Measurements from ENCODE around the gene ROR1.
"Not testable (repeated sequence)": the region's sequence is repeated elsewhere in the genome, so short reads cannot be mapped to it uniquely, and the experiment has no call there.

Gene ROR1

DNA sequence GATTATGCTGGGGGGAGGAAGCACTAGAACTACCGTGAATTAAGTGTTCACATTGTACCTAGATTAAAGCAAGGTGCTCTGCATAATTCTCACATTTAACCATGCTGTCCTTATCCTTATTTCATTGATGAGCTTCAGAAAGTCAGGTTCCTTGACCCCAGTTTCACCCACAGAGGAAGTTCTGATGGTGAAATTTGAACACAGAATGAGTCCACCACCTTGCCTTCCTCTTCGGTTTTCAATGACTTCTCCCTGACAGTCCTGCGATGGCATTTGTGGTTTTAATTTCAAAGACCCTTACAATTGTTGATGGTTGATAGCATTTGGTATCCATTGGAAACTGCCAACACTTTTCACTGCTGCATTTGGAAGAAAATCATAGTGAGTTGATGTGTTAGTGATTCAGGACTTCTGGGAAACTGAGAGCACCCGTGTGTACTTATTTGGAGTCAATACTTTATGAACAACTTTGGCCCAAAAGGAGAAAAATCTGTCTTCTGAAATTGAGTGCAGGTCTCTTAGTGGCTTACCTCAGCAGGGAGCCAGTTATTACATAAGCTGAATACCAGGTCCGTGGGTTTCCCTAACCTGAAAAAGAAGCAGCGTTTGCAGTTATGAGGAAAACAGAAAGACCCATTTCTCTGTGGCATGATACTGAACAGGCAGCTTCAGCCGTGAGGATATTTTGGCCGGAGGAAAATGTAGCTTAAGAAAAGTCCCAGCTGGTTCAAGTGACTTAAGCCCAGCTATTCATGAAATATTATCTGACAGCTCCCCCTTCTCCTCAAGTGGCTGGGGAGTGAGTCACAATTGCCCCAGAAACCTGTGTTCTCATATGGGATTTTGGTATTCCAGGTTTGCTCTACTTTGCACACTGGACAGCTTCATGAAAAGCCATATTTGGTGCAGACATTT, 47.5 kb downstream of the ROR1 start:
- in situ Hi-C loops (cut with MboI; ENCODE audit: low sequenced_read_pairs): no loop called here

DNA sequence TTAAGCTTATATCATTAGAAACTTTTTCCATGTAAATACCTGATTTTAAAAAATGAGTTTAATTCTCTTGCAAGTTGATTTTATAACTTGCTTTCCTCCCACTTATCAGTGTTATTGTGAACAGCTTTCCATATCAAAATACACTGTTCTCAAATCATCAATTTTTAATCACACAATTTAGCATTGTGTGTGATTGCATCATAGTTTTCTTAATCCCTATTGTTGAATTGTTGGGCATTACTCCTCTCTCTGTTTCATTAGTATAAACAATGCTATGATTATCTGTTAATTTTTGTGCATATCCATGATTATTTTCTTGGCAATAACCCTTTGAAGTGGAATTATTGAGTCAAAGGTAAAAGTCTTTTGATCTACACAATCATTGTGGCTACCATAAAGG, 48.7 kb downstream of the ROR1 start:
- in situ Hi-C loops (cut with MboI; ENCODE audit: low sequenced_read_pairs): no loop called here

DNA sequence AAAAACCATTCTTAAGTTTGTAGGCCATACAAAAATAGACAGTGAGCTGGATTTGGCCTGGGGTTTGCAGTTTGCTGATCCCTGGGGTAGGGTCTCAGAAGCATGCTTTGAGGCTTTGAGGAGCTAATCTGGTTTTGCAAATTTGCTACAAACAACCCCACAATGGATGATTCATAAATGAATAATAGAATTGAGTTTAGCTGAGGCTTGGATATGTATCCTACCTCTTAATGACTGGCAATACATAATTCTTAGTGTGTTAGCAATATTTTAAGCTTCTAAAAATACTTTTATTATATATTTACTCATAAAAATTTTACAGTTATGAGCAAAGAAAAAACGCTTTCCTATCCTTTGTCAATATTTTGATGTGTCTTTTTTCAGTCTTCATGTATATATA, 50.6 kb downstream of the ROR1 start:
- in situ Hi-C loops (cut with MboI; ENCODE audit: low sequenced_read_pairs): no loop called here

DNA sequence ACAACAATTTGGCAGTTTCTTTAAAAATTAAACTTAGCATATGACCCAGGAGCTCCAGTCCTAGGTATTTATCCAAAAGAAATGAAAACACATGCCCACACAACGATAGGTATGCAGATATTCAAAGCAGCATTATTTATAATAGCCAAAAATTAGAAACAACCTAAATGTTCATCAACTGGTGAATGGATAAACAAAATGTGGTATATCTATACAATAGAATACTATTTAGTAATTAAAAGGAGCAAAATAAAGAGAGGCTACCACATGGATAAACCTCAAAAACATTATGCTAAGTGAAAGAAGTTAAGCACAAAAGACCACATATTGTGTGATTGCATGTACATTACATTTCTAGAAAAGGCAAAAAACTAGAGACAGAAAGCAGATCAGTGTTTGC, 51.3 kb downstream of the ROR1 start:
- in situ Hi-C loops (cut with MboI; ENCODE audit: low sequenced_read_pairs): no loop called here

DNA sequence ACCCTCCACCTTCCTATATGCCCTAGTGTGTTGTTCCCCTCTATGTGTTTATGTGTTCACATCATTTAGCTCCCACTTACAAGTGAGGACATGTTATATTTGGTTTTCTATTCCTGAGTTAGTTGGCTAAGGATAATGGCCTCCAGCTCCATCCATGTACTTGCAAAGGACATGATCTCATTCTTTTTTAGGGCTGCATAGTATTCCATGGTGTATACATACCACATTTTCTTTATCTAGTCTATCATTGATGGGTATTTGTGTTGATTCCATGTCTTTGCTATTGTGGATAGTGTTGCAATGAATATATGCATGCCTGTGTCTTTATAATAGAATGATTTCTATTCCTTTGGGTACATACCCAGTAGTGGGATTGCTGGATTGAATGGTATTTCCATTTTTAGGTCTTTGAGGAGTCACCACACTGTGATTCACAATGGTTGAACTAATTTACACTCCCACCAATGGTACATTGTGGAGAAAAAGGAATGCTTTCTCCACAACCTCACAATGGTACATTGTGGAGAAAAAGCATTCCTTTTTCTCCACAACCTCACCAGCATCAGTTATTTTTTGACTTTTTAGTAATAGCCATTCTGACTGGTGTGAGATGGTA, 52.5 kb downstream of the ROR1 start:
- in situ Hi-C loops (cut with MboI; ENCODE audit: low sequenced_read_pairs): not testable (repeated sequence)

DNA sequence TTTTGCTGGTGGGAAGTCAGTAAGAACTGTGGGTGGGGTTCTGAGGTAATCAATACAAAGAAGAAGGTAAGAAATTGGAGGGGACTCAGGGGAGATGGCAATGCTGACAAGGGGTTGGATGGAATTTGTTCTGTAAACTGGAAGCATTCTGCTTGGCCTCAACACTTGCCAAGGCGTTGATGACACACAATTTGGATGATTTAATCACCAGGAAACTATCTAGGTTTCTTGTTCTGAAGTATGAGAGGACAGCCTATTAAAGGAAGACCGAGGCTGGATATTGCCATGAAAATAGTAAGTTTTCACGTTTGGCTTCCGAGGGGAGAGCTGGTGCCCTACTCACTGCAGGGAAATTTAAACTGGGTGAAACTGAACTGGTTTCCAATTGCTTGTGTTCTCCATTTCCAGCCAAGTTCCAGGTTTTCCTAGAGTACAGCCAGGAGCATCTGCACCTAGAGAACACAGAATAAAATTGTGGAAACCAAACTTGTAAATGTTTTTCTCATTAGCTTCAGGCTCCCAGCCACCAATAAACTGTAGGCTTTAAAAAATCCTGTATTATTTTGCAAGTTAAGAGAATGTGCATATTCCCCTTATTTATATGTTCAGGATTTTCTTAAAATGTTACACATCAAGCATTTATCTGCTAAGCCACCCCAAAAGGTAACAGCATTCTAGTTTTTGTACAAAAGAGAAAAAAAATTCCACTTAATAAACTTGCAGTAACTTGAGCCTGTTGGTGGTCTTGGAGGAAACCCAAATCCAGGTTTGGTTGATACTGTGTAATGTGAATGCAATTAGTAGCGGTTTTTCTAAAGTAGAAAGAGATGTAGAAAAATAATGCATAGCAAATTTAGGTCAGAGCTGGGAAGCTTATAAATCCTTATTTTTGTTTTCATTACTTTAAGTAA, 53.8 kb downstream of the ROR1 start:
- in situ Hi-C loops (cut with MboI; ENCODE audit: low sequenced_read_pairs): no loop called here

DNA sequence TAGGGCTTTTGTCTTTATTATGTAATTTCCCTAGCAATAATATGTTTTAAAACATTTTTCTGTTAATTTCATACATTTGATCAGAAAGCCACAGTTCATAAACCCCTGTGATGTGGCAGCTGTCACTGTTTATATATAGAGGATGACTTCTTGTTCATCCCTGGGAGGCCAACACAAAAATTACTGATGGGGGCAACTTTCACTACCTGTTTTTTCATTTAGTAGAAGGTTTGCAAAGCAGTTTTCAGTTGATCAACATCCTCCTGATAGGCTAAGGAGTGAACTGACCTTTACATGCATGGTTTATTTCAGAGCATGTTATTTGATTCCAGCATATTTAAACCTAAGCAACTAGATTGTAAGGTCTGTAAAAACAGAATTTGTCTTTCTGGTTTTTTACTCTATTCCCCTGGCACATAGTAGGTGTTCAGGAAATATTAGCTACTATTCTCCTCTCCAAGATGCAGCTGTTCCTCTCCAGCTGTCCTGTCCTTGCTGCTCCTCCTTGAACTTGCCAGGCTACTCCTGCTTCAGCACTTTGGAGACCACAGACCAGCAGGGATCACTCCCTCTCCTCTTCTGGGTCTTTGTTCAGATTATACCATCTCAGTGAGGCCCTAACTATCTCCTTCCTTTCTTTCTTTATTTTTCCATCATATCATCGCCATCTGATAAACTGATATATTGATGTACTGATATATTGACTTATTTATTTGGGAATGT, 54.7 kb downstream of the ROR1 start:
- in situ Hi-C loops (cut with MboI; ENCODE audit: low sequenced_read_pairs): no loop called here

DNA sequence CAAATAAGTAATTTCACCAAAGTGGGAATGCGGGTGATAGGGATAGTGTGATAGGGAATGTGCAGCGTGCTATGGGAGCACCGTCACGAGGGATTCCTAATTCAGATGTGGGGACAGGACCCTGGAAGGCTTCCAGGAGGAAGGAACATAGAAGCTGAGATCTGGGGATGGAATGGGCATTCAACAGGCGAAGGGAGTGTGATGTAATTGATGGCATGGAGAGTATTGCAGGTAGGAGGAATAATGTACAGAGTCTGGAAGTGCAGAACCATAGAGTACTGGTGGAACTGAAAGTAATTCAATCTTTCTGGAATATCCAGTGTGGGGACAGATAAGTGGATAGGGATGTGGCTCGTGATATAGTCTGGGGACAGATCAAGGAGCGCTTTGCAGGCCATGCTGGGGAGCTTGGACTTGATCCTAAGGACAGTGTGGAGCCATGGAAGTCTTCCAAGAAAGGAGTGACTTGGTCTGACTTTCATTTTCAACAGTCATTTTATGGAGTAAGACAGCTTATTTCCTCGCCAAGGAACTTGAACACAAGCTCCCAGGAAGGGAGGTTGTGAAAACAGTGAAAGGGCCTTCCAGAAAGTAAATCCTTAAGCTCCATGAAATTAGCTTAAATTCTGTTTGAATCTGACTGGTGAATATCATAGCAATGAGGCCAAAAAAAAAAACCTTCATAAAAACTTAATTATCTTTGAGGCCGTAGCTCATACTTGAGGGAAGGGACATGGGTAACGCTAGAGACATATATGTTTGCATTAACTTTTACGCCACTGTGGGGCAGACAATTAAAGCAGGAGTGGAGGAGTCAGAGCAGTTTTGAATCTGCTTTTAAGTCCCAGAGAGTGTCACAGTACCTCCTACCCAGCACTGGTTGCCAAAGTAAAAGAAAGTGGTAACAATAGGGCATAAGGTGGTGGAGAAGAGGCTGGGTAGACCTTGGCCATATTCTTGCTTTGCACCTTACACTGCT, 55.8 kb downstream of the ROR1 start:
- in situ Hi-C loops (cut with MboI; ENCODE audit: low sequenced_read_pairs): no loop called here

DNA sequence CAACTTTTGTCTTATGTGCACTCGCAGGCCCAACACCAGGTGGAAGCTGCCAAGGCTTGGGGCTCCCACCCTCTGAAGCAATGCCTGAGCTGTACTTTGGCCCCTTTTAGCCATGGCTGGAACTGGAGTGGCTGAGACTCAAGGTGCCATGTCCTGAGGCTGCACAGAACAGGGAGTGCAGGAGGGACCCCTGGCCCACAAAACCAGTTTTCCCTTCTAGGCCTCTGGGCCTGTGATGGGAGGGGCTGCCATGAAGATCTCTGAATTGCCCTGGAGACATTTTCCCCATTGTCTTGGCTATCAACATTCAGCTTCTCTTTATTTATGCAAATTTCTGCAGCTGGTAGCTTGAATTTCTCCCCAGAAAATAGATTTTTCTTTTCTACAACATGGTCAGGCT, 57.6 kb downstream of the ROR1 start:
- in situ Hi-C loops (cut with MboI; ENCODE audit: low sequenced_read_pairs): no loop called here

DNA sequence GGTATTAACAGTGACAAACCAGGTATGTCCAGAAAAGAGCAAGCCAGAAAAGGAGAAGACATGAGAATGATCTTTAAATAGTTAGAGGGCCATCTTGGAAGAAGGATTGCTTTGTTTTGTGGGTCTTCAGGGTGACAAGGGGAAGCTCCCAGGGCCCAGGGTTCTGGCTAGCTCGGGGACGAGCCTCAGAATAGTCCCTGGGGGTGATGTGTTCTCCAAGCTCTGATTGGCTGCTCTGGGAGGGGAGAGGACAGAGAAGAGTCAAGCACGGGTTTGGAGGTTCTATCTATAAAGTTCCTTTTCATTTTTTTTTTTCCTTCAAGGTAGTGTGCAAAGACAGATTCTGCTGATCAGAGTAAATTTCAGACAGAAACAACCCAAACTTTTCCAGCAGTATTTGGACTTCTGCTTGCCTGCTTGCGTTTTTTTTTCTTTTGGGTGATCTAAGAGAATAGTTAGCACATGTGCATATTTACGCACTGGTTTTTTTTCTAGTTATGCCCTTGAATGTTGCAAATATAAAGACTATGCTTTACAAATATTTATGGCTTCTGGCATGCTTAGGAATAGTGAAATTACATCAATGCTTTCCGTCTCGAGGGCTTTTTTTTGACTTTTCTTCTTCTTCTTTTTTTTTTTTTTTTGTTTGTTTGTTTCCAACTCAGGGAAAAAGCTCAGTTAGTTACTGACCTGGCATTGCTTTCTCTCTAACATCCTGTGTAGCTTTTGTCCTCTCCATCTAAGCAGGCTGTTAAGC, 59.7 kb downstream of the ROR1 start:
- in situ Hi-C loops (cut with MboI; ENCODE audit: low sequenced_read_pairs): no loop called here

DNA sequence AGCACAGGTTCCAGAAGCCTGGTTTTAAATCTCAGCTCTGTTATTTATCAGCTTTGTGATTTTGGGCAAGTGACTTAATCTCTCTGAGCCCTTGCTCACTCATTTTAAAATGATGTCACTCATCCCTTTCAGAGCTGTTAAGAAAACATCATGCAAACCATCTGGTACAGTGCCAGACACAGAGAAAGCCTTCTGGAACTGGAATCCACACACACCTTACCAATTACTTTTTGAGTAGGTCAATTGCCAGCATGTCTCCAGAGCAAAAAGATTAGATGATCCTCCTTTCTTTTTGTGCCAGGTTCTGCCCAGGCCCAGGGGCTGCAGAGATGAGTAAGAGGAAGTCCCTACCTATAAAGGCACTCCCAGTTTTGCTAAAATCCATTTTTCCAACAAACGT, 61.3 kb downstream of the ROR1 start:
- in situ Hi-C loops (cut with MboI; ENCODE audit: low sequenced_read_pairs): no loop called here

DNA sequence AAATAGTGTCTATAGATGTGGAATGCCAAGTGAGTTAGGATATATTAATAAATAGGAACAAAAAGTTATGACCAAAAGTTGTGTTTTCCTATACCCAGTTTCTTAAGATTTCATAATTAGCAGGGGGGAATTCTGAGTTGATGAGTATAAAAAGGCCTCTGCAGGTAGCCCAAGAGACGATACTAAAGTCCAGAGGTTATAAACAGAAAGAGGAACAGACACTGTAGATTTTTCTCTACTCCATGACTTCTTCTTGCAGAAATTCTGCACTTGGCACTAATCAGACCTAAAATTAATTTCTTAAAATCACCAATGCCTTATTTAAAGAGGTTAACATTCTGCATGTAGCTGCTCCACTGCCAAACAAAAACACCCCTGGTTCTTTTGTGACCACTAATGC, 62.6 kb downstream of the ROR1 start:
- in situ Hi-C loops (cut with MboI; ENCODE audit: low sequenced_read_pairs): no loop called here

DNA sequence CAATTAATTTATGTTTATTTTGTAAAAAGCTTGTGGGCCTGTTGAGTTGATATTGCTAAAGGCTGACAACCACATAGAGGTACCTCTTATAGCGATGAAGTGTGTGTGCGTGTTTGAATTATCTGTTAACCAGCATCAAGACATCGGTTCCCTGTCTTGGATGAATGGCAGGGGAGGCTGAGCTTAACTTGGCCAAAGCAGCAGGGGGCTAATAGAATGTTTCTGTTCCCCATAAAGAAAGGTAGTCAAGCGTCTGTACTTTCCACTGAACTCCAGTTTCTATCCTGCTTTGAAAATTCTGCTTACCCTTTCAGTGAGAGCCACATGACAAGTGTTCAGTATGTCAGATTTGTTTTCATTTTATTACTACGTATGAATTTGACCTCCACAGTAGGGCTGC, 63.0 kb downstream of the ROR1 start:
- in situ Hi-C loops (cut with MboI; ENCODE audit: low sequenced_read_pairs): no loop called here

DNA sequence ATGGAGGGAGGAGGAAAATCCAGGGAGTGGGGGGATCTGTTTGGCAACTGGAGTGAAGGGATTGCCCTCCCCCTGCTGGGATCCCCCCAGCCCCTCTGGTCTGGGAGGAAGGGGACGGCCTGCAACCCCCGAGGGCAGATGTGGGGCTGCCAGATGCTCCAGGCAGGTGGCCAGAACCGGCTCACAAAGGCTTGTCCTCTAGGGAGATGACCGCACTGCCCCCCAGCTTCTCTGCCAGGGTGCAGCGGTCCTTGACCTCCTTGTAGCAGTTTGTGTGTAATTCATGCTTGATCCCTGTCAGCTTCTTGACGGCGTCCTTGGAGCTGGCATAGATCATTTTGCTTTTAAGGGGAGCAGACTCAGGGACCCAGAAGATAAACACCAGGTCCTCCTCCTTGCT, 69.2 kb downstream of the ROR1 start:
- in situ Hi-C loops (cut with MboI; ENCODE audit: low sequenced_read_pairs): no loop called here

DNA sequence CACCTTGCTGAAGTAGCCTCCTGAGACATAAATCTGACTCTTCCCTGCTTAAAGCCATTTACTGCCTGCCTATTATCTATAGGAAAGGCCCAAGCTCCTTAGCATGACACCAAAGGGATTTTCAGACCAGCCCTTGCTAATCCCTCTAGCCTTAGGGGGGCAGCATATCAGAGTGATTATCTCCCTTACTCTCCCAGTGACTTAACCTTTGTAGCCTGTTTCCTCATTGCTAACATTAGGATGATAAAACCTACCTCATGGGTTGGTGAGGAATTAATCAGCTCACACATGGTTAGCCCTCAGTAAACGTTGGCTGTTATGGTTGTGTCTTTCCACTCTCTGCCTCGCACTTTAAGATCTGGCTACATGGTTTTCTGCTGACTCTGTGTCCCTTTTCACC, 70.1 kb downstream of the ROR1 start:
- in situ Hi-C loops (cut with MboI; ENCODE audit: low sequenced_read_pairs): no loop called here

DNA sequence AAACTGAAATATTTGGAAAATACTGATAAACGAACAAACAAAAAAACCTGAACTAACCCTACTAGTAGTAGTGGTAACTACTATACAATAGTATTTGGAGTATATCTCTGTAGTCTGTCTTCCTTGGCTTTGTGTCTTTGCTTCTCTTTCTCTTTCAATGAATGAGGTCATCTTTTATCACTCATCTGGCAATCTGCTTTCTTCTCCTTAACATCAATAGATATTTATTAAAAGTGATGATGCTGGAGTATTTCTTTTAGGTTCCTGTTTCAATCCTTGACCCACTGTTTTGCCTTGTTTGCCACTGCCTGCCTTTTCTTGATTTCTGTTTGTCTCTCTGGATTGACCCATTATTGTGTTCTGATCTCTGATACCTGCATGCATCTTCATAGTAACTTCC, 71.5 kb downstream of the ROR1 start:
- in situ Hi-C loops (cut with MboI; ENCODE audit: low sequenced_read_pairs): no loop called here

DNA sequence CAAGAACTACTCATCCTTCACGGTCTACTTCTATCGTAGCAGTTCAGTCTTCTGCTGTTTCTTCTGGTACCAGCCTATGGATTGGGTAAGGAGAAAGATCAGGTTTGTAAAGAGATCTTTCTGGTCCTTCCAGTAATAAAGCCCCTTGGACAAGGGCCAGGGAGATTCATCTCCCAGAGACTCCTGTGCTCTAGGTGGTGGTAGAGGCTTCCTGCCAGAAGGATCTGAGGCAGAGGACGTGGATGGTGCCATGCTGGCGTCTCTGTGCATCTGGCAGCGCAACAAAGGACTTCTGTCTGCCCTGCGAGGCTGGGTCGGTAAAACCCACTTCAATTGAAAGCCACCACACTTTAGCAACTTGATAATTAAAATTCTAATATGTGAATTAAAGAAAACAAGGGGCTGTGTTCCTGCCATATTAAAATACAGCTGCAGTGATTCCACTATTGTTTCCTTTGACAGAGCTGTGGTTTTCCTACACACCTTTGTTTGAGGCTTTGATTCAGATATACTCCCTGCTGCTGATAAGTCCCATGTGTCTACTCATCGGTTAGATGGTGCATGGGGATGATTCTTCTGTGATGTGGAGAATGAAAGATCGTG, 73.6 kb downstream of the ROR1 start:
- in situ Hi-C loops (cut with MboI; ENCODE audit: low sequenced_read_pairs): no loop called here

DNA sequence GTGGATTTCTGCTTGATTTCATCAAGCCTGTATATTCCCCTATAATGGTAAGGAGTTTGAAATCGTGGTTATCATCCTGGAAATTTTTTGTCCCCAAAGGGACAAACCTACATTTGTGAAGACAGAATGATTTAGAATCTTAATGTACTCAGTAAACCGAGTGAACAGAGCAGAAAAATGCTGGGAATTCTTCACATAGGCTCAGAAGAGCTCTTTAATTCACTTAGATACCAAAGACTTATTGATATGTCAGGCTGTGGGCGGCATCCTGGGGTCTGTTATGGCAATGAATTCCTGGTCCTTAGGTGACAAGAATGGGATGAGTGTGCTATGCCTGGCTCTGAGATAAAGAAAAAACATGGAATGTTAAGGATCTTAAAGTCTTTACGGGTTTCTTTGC, 74.9 kb downstream of the ROR1 start:
- in situ Hi-C loops (cut with MboI; ENCODE audit: low sequenced_read_pairs): no loop called here

DNA sequence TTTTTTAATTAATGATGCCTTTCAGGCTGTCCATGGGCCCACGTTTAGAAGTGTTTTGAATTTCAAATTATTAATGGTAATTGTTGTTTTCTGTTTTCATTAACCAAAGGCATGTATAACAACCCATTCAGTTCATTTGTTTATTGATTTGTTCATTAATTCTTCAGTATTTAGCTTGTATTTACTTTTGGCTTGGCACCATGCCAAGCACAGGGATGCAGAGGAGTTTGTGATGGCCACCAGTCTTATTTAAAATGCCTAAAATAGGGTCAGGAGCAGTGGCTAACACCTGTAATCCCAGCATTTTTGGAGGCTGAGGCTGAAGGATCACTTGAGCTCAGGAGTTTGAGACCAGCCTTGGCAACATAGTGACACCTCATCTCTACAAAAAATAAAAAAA, 75.3 kb downstream of the ROR1 start:
- in situ Hi-C loops (cut with MboI; ENCODE audit: low sequenced_read_pairs): no loop called here
